GM21737 (cell line): ENCODE data around the gene OR2B2.
"Not testable (repeated sequence)": the region's sequence is repeated elsewhere in the genome, so short reads cannot be mapped to it uniquely, and the experiment has no call there.

Experiments used
- ATAC-seq: cut with Tn5 transposase; IDR thresholded peaks from one replicate; pipeline ENCODE4 v1.9.1; 2021; ENCODE audit warnings: mild to moderate bottlenecking, moderate library complexity; ENCODE audit not compliant: unreplicated experiment

OR2B2 gene

GRCh38 chr6:27911956-27912446 is at the start of gene OR2B2:
Gene OR2B2, minus strand, starts transcription at chr6:27912396. Its CDS starts 77 bp downstream, at chr6:27912319.
- ATAC-seq = no peak

- ATAC-seq = no peak
Observed at GRCh38 chr6:27957516-27957915, 45.3 kb upstream of the OR2B2 start.

- no peak for ATAC-seq
Observed at GRCh38 chr6:27956941-27957340, 44.7 kb upstream of the OR2B2 start, which contains the start of gene OR2B6. Gene OR2B6, plus strand, starts transcription at chr6:27957241. Its CDS starts 0 bp downstream, at chr6:27957241.

GRCh38 chr6:27951040-27951439 is 38.8 kb upstream of the OR2B2 start:
- ATAC-seq = no peak

GRCh38 chr6:27948237-27948636 is 36.0 kb upstream of the OR2B2 start:
- ATAC-seq = no peak

GRCh38 chr6:27943072-27943471 is 30.9 kb upstream of the OR2B2 start:
- not testable (repeated sequence) for ATAC-seq

- no peak for ATAC-seq
Observed at GRCh38 chr6:27940766-27941165, 28.6 kb upstream of the OR2B2 start.

- no peak for ATAC-seq
Observed at GRCh38 chr6:27931209-27931608, 19.0 kb upstream of the OR2B2 start.

- ATAC-seq = not testable (repeated sequence)
Observed at GRCh38 chr6:27929930-27930329, 17.7 kb upstream of the OR2B2 start.

- not testable (repeated sequence) for ATAC-seq
Observed at GRCh38 chr6:27928041-27928440, 15.8 kb upstream of the OR2B2 start.

- no peak for ATAC-seq
Observed at GRCh38 chr6:27924179-27924578, 12.0 kb upstream of the OR2B2 start.

- no peak for ATAC-seq
Observed at GRCh38 chr6:27922949-27923348, 10.8 kb upstream of the OR2B2 start.

- ATAC-seq = no peak
Observed at GRCh38 chr6:27908017-27908416, 4.2 kb downstream of the OR2B2 start.

- ATAC-seq = peak; percentile 55
Observed at GRCh38 chr6:27902335-27903314, 9.6 kb downstream of the OR2B2 start.

GRCh38 chr6:27901801-27902200 is 10.4 kb downstream of the OR2B2 start:
- no peak for ATAC-seq

GRCh38 chr6:27900197-27900596 is 12.0 kb downstream of the OR2B2 start:
- ATAC-seq = not testable (repeated sequence)

GRCh38 chr6:27899543-27899942 is 12.7 kb downstream of the OR2B2 start:
- ATAC-seq = no peak

GRCh38 chr6:27897580-27898206 is 14.5 kb downstream of the OR2B2 start:
- ATAC-seq = no peak

- no peak for ATAC-seq
Observed at GRCh38 chr6:27896398-27896796, 15.8 kb downstream of the OR2B2 start.

GRCh38 chr6:27894839-27895762 is 17.1 kb downstream of the OR2B2 start:
- no peak for ATAC-seq
